A549 (cell line): Measurements from ENCODE around the gene CACFD1.

Source experiments
- NR3C1 ChIP-seq: fragments of >200 bp; sonication (Bioruptor Twin); formaldehyde crosslinking; IDR thresholded peaks from 3 replicates; pipeline ENCODE4 v1.6.1; 2017
- RCOR1 ChIP-seq: fragments of 150-350 bp; IDR thresholded peaks from 2 replicates; pipeline ENCODE4 v1.6.1; 2014; ENCODE audit warnings: antibody characterized with exemption, low read length, low read depth
- TF ChIP-seq, protein P1 (sequence below): fragments of >200 bp; sonication (Bioruptor Twin); formaldehyde crosslinking; IDR thresholded peaks from 3 replicates; pipeline ENCODE4 v1.5.1; 2016

- TF ChIP-seq NR3C1 (no peak), RCOR1 (no peak)
- TF ChIP-seq, protein P1, sequence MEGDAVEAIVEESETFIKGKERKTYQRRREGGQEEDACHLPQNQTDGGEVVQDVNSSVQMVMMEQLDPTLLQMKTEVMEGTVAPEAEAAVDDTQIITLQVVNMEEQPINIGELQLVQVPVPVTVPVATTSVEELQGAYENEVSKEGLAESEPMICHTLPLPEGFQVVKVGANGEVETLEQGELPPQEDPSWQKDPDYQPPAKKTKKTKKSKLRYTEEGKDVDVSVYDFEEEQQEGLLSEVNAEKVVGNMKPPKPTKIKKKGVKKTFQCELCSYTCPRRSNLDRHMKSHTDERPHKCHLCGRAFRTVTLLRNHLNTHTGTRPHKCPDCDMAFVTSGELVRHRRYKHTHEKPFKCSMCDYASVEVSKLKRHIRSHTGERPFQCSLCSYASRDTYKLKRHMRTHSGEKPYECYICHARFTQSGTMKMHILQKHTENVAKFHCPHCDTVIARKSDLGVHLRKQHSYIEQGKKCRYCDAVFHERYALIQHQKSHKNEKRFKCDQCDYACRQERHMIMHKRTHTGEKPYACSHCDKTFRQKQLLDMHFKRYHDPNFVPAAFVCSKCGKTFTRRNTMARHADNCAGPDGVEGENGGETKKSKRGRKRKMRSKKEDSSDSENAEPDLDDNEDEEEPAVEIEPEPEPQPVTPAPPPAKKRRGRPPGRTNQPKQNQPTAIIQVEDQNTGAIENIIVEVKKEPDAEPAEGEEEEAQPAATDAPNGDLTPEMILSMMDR = no peak
Observed at GRCh38 chr9:133508046-133508445, 48.3 kb downstream of the CACFD1 start.
